Keratinocyte (primary cell): ENCODE data around the gene SLC39A3. TPM values are rescaled to one million over a fixed set of nuclear protein-coding genes. Genes with fewer than 3 reads are reported as not detected.

Source experiments
- DNase-seq: peaks from one replicate; pipeline ENCODE4 v3.0.0-alpha.2; 2011; ENCODE audit warnings: low read depth, missing footprints, low spot score
- FAIRE-seq: peaks from 2 replicates; lab custom pipeline; 2011; peaks lifted over from hg19 to GRCh38; lab: Jason Lieb, UNC
- H2AFZ ChIP-seq: 2 replicates; pipeline ENCODE4 v1.6.0; 2012; ENCODE audit warnings: low read length, control low read depth, inconsistent platforms; ENCODE audit not compliant: control insufficient read depth
- H3K27ac ChIP-seq: 2 replicates; pipeline ENCODE4 v1.5.1; 2011; ENCODE audit warnings: low read length; ENCODE audit not compliant: control insufficient read depth, insufficient read depth
- H3K27me3 ChIP-seq: 3 replicates; pipeline ENCODE4 v1.6.0; 2011; ENCODE audit warnings: low read length; ENCODE audit not compliant: control insufficient read depth, insufficient read depth; ENCODE audit errors: extremely low read depth
- H3K36me3 ChIP-seq, 2 experiments: 2 replicates in 1 of 2; 3 replicates in 1 of 2; pipeline ENCODE4 v1.5.1; 2011; ENCODE audit warnings: low read length in 2 of 2, mild to moderate bottlenecking in 1 of 2; ENCODE audit not compliant: control insufficient read depth in 2 of 2, insufficient read depth in 2 of 2; ENCODE audit errors: extremely low read depth in 1 of 2
- H3K4me1 ChIP-seq: 3 replicates; pipeline ENCODE4 v1.5.1; 2011; ENCODE audit warnings: low read length; ENCODE audit not compliant: control insufficient read depth, insufficient read depth; ENCODE audit errors: extremely low read depth
- H3K4me2 ChIP-seq: 3 replicates; pipeline ENCODE4 v1.6.0; 2011; ENCODE audit warnings: low read depth, low read length; ENCODE audit not compliant: control insufficient read depth, insufficient read depth; ENCODE audit errors: extremely low read depth
- H3K4me3 ChIP-seq, 3 experiments: fragments of 200-600 bp in 1 of 3; sonication (generic) in 1 of 3; 2 replicates in 2 of 3; 3 replicates in 1 of 3; pipeline ENCODE4 v1.5.1; 2011 to 2016; ENCODE audit warnings: low read length in 3 of 3, mild to moderate bottlenecking in 3 of 3, control low read depth in 2 of 3, inconsistent platforms in 1 of 3, low read depth in 1 of 3, mixed read lengths in 1 of 3, mixed run types in 1 of 3, moderate library complexity in 1 of 3; ENCODE audit not compliant: control insufficient read depth in 2 of 3, insufficient read depth in 2 of 3; ENCODE audit errors: extremely low read depth in 1 of 3
- H3K79me2 ChIP-seq: 2 replicates; pipeline ENCODE4 v1.6.0; 2012; ENCODE audit warnings: low read length; ENCODE audit not compliant: control insufficient read depth, insufficient read depth
- H3K9ac ChIP-seq: 3 replicates; pipeline ENCODE4 v1.6.0; 2011; ENCODE audit warnings: low read length; ENCODE audit not compliant: control insufficient read depth, insufficient read depth; ENCODE audit errors: extremely low read depth
- H3K9me1 ChIP-seq: 3 replicates; pipeline ENCODE4 v1.6.0; 2011; ENCODE audit warnings: low read length; ENCODE audit not compliant: control insufficient read depth, insufficient read depth; ENCODE audit errors: extremely low read depth
- H3K9me3 ChIP-seq: 2 replicates; pipeline ENCODE4 v1.5.1; 2012; ENCODE audit warnings: low read depth, low read length; ENCODE audit not compliant: control insufficient read depth
- H4K20me1 ChIP-seq: 3 replicates; pipeline ENCODE4 v1.6.0; 2011; ENCODE audit warnings: low read length; ENCODE audit not compliant: control insufficient read depth, insufficient read depth; ENCODE audit errors: extremely low read depth
- CTCF ChIP-seq, 3 experiments: IDR thresholded peaks in 1 of 3; conservative IDR thresholded peaks in 1 of 3; optimal IDR thresholded peaks in 1 of 3; 2 replicates in 2 of 3; 3 replicates in 1 of 3; pipeline versions ENCODE3 to v1.5.1; 2011; ENCODE audit warnings: low read length in 3 of 3, mild to moderate bottlenecking in 3 of 3, moderate library complexity in 2 of 3, control low read depth in 1 of 3, inconsistent platforms in 1 of 3; ENCODE audit not compliant: insufficient read depth in 2 of 3; ENCODE audit errors: extremely low read depth in 1 of 3
- EZH2 ChIP-seq: IDR thresholded peaks from one replicate; pipeline ENCODE4 v1.6.1; 2012; ENCODE audit warnings: inconsistent platforms, mild to moderate bottlenecking, low read length, moderate library complexity
- dilution Hi-C: fragments of 300-500 bp; cut with MboI; formaldehyde crosslinking; loops from one replicate; pipeline ENCODE4 v1.7.0; 2020; ENCODE audit warnings: low sequenced_read_pairs; ENCODE audit not compliant: extremely low pct_ligation_motif_present
- polyA plus RNA-seq, 5 experiments: library from polyadenylated mRNA; depleted of rRNA in 3 of 5; stranded (reverse) in 3 of 5; stranded (forward) in 1 of 5; unstranded in 1 of 5; fragments of >200 nt; gene quantifications; 1 replicate in 1 of 5; 2 replicates in 3 of 5; 3 replicates in 1 of 5; pipeline versions ENCODE4 v1.2.1 to v1.2.3, GENCODE V29; 2011 to 2012; ENCODE audit warnings: missing spikeins in 2 of 5, low read depth in 1 of 5, low replicate concordance in 1 of 5

Gene SLC39A3
- polyA plus RNA-seq, 1 donor (not counting 4 experiments of a cell fraction or from before 2014, with no cell fraction given) = 26.2 TPM

GRCh38 chr19:2699413-2700140 is 40.2 kb downstream of the SLC39A3 start:
- H3K79me2 ChIP-seq = no peaks in the 10 kb centered on the region
- H3K4me1 ChIP-seq = no peaks in the 10 kb centered on the region
- H3K9ac ChIP-seq = no peak overlapping the region
- no peak for TF ChIP-seq CTCF (optimal IDR thresholded peaks at IDR 0.05 in 1 of 3, IDR thresholded peaks at IDR 0.05 in 1 of 3, conservative IDR thresholded peaks at IDR 0.05 in 1 of 3; ENCODE audit: extremely low read depth in 1 of 3, insufficient read depth in 2 of 3, low read length in 3 of 3)
- no peak for TF ChIP-seq EZH2
- H3K4me3 ChIP-seq = no peak overlapping the region
- FAIRE-seq (no peak), DNase-seq (no peak)
- no peak overlapping the region for H3K27ac ChIP-seq
- H3K9me3 ChIP-seq = no peaks in the 10 kb centered on the region
- H2AFZ ChIP-seq = no peak overlapping the region
- no peaks in the 10 kb centered on the region for H3K36me3 ChIP-seq
- no peaks in the 10 kb centered on the region for H3K9me1 ChIP-seq
- H4K20me1 ChIP-seq = no peaks in the 10 kb centered on the region
- dilution Hi-C loops = no loop called here
- no peak overlapping the region for H3K4me2 ChIP-seq
- H3K27me3 ChIP-seq = peaks cover 26% of the 10 kb centered on the region

- Histone ChIP-seq H4K20me1 (no peaks in the 10 kb centered on the region), H3K27ac (no peak overlapping the region), H3K27me3 (no peaks in the 10 kb centered on the region), H2AFZ (no peak overlapping the region), H3K79me2 (no peaks in the 10 kb centered on the region), H3K4me3 (no peak overlapping the region), H3K9ac (no peak overlapping the region), H3K4me2 (no peak overlapping the region), H3K4me1 (no peaks in the 10 kb centered on the region), H3K9me1 (no peaks in the 10 kb centered on the region), H3K36me3 (no peaks in the 10 kb centered on the region), H3K9me3 (no peaks in the 10 kb centered on the region)
- FAIRE-seq = no peak
- no peak for DNase-seq
- TF ChIP-seq EZH2 = no peak
- no peak for TF ChIP-seq CTCF (optimal IDR thresholded peaks at IDR 0.05 in 1 of 3, IDR thresholded peaks at IDR 0.05 in 1 of 3, conservative IDR thresholded peaks at IDR 0.05 in 1 of 3; ENCODE audit: extremely low read depth in 1 of 3, insufficient read depth in 2 of 3, low read length in 3 of 3)
- dilution Hi-C loops = no loop called here
Measured at GRCh38 chr19:2694196-2694595, 45.6 kb downstream of the SLC39A3 start.
